ENCODE results near the gene ZBTB40. TPM values are rescaled to one million over a fixed set of nuclear protein-coding genes. Genes with fewer than 3 reads are reported as not detected.

ZBTB40 gene
- total RNA-seq, 4 donors from 2014 or later, result 12.0 to 17.3 (median 12.5) TPM

DNA sequence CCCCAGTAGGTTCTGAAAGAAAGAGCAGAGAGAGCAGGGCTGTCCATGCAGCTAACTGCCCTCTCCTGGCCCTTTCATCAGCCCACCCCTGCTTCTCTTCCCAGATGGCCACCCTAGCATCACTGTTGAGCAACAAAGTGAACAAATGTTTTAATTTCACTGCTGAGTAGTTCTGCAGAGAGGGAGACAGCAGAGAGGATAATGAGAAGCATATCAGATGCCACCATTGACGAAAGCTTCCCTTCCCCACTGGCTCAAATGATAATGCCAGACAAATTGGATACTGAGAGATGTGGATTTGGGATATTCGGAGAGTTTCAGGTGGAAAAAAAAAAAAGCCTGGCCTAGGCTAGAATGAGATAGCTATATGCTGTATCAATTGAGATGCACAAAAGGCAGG lies 46.8 kb downstream of the ZBTB40 start:
- ATAC-seq (no peak), DNase-seq (no peak)
- Histone ChIP-seq H3K27me3 (no peaks in the 10 kb centered on the region), H3K27ac (no peak overlapping the region), H3K4me1 (peaks cover 15 to 44% of the 10 kb centered on the region in 2 donors), H3K36me3 (no peaks in the 10 kb centered on the region), H3K9me3 (no peaks in the 10 kb centered on the region), H3K4me3 (no peak overlapping the region)
- in situ Hi-C loops (cut with MboI; ENCODE audit: low sequenced_read_pairs in 4 of 4), result no loop called here
- TF ChIP-seq POLR2A (IDR thresholded peaks at IDR 0.05), result no peak
- TF ChIP-seq, protein P1, sequence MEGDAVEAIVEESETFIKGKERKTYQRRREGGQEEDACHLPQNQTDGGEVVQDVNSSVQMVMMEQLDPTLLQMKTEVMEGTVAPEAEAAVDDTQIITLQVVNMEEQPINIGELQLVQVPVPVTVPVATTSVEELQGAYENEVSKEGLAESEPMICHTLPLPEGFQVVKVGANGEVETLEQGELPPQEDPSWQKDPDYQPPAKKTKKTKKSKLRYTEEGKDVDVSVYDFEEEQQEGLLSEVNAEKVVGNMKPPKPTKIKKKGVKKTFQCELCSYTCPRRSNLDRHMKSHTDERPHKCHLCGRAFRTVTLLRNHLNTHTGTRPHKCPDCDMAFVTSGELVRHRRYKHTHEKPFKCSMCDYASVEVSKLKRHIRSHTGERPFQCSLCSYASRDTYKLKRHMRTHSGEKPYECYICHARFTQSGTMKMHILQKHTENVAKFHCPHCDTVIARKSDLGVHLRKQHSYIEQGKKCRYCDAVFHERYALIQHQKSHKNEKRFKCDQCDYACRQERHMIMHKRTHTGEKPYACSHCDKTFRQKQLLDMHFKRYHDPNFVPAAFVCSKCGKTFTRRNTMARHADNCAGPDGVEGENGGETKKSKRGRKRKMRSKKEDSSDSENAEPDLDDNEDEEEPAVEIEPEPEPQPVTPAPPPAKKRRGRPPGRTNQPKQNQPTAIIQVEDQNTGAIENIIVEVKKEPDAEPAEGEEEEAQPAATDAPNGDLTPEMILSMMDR (IDR thresholded peaks at IDR 0.05 in 4 of 5, conservative IDR thresholded peaks at IDR 0.05 in 1 of 5), result no peak
- intact Hi-C loops (cut with DNase I; ENCODE audit: low total_unique reads), result no loop called here

DNA sequence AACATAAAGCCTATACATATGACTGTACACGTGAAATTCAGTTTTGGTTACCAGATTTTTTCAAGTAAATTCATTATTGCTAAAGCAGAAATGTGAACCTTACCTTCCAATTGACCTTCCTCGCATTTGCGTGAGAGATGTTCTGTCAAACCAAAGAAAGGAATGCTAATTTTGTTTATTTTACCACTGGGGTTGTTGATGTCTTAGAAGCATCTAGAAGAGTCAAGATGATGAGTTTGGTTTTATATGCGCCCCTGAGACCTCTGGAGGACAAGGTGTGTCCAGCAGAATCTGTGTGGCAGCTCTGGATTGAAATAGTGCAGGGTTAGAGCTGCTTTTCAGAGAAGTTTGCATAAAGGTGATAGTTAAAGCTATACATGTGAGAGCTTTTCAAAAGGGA lies 48.4 kb downstream of the ZBTB40 start:
- intact Hi-C loops (cut with DNase I; ENCODE audit: low total_unique reads) (no loop called here), in situ Hi-C loops (cut with MboI; ENCODE audit: low sequenced_read_pairs in 4 of 4) (no loop called here)
- TF ChIP-seq, protein P1 (IDR thresholded peaks at IDR 0.05 in 4 of 5, conservative IDR thresholded peaks at IDR 0.05 in 1 of 5), result no peak
- DNase-seq, result no peak
- no peaks in the 10 kb centered on the region for H3K9me3 ChIP-seq
- H3K27ac ChIP-seq, result no peak overlapping the region
- H3K4me1 ChIP-seq, result peaks cover 19 to 32% of the 10 kb centered on the region in 2 donors
- no peak for ATAC-seq
- H3K27me3 ChIP-seq, result no peaks in the 10 kb centered on the region
- H3K36me3 ChIP-seq, result no peaks in the 10 kb centered on the region
- H3K4me3 ChIP-seq, result no peak overlapping the region

DNA sequence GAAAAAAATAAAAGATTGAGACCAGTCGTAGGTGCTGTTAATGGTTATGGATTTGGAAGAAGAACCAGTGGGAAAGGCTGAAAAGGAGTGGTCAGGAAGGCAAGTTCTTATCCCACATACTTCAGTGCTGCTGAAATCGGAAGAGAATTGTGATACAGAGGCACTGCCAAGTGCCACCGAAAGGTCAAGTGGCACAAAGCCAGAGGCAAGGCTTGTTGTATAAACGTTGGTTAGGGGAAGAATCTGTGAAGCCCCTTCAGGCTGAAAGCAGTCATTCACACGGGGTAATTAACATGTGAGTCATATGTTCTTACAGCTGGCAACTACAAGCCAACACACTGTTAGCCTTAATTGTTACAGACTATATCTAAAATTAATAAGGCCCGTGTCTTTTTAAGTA lies 48.8 kb downstream of the ZBTB40 start:
- no peaks in the 10 kb centered on the region for H3K27me3 ChIP-seq
- TF ChIP-seq POLR2A (IDR thresholded peaks at IDR 0.05), result no peak
- TF ChIP-seq, protein P1 (IDR thresholded peaks at IDR 0.05 in 4 of 5, conservative IDR thresholded peaks at IDR 0.05 in 1 of 5), result no peak
- H3K27ac ChIP-seq, result no peak overlapping the region
- H3K4me3 ChIP-seq, result no peak overlapping the region
- intact Hi-C loops (cut with DNase I; ENCODE audit: low total_unique reads), result no loop called here
- no peaks in the 10 kb centered on the region for H3K36me3 ChIP-seq
- peaks cover 19 to 28% of the 10 kb centered on the region in 2 donors for H3K4me1 ChIP-seq
- in situ Hi-C loops (cut with MboI; ENCODE audit: low sequenced_read_pairs in 4 of 4), result no loop called here
- DNase-seq (no peak), ATAC-seq (peak in 1 of 2 donors; percentile 26)
- H3K9me3 ChIP-seq, result no peaks in the 10 kb centered on the region

DNA sequence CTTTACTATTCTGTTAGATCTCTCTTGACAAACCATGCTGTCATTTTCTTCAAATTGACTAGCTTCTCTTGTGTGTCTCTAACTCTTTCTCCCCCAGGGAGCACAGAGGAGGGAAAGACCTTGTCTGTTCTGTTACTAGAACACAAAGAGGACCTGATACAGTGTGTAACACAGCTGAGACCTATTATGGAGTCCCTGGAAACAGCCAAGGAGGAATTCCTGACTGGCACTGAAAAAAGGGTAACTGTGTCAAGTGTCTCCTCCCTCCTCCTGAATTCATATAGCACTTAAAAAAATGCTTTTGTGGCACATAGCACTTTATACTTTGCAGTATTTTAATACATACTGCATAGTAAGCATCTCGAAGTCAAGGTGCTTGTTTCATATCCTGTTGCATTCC lies 50.6 kb downstream of the ZBTB40 start:
- DNase-seq (no peak), ATAC-seq (no peak)
- H3K9me3 ChIP-seq, result no peaks in the 10 kb centered on the region
- no peak overlapping the region for H3K4me3 ChIP-seq
- H3K27ac ChIP-seq, result no peak overlapping the region
- peaks cover 19 to 25% of the 10 kb centered on the region in 2 donors for H3K4me1 ChIP-seq
- intact Hi-C loops (cut with DNase I; ENCODE audit: low total_unique reads), result no loop called here
- peaks cover 0 to 14% of the 10 kb centered on the region in 2 donors for H3K36me3 ChIP-seq
- TF ChIP-seq POLR2A (IDR thresholded peaks at IDR 0.05), result no peak
- TF ChIP-seq, protein P1 (IDR thresholded peaks at IDR 0.05 in 4 of 5, conservative IDR thresholded peaks at IDR 0.05 in 1 of 5), result no peak
- no peaks in the 10 kb centered on the region for H3K27me3 ChIP-seq
- in situ Hi-C loops (cut with MboI; ENCODE audit: low sequenced_read_pairs in 4 of 4), result no loop called here

DNA sequence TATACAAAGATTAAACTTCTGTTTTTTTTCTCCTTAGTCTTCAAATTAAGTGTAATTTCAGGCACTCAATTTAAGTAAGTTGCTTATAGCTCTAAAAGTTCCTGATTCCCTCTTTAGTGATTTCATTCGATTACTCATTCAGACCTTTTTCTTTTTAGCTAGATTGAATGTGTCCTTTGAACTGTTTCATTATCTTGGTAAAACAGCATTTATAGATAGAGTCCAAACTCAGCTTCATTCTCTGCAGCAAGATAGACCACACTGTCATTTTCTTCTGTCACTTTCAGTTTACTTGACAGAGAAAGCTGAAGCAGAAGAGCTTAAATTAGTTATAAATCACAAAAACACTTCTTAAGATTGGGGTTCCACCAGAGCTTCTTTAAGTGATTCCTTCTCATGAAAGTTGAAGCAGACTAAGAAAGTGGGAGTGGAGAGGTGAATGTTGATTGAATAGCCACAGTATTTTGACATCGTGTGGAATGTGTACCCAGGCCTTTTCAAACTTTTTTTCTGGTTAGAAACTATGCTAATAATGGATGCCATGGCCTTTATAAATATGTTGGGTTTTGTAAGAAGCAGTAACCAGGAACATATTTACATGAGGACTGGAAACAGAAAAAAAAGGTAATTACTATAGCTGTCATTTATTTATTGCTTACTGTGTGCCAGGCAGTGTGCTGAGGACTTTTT lies 52.2 kb downstream of the ZBTB40 start:
- Histone ChIP-seq H3K4me1 (peaks cover 19 to 30% of the 10 kb centered on the region in 2 donors), H3K4me3 (no peak overlapping the region), H3K9me3 (no peaks in the 10 kb centered on the region), H3K27me3 (no peaks in the 10 kb centered on the region), H3K36me3 (peaks cover 0 to 22% of the 10 kb centered on the region in 2 donors), H3K27ac (no peak overlapping the region)
- TF ChIP-seq POLR2A (IDR thresholded peaks at IDR 0.05), result no peak
- TF ChIP-seq, protein P1 (IDR thresholded peaks at IDR 0.05 in 4 of 5, conservative IDR thresholded peaks at IDR 0.05 in 1 of 5), result no peak
- no peak for DNase-seq
- in situ Hi-C loops (cut with MboI; ENCODE audit: low sequenced_read_pairs in 4 of 4) (no loop called here), intact Hi-C loops (cut with DNase I; ENCODE audit: low total_unique reads) (no loop called here)
- no peak for ATAC-seq

All from gastrocnemius medialis (tissue), 4 donors.